GM19455 (cell line): ENCODE results near the gene EIF3A.

ENCODE experiments used
- ATAC-seq: cut with Tn5 transposase; IDR thresholded peaks from one replicate; pipeline ENCODE4 v1.9.1; 2021; ENCODE audit not compliant: unreplicated experiment

EIF3A gene

DNA sequence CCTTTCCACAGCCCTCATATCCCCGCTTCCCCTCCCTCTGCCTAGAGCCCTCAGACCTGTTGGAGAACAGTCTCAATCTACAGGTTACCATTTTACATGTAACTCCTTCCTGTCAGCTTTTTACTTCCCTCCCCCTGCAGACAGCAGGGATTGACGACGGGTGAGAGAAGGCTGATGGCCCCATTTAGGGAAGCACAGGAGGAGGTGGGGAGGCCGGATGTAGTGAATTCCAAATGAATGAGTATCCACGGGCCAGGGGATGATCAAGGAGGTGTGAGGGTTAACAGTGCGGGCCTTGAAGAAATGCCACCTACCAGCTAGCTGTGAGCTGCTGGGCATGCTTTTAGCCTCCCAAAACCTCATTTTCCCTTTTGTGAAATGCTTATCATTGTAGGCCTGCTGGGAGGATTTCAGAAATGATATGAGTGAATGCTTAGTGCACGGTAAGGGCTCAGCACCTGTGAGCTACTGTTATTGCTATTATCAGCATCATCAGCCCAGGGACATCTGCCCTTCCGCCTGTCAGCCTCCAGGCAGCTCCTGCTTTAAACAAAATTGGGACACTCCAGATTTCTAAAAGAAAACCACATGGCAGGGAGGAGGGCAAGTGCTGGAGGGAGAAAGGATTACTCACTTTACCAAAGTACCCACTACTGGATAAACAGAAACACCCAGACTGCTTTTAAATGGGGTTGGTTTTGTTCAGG lies 57.6 kb downstream of the EIF3A start:
- ATAC-seq = no peak

DNA sequence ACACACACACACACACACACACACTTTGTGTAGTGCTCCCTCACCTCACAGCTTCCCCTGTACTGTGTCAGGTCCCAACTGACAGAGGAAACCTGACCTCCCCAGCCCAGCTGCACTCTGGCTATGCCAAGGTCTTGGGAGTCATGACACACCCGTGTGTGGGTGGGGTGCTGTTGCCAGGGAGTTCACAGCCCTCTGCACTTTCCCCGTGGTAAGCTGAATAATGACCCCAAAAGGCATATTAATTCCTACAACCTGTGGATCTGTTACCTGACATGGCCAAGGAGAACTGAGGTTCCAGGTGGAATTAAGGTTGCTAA lies 60.0 kb downstream of the EIF3A start:
- no peak for ATAC-seq

- ATAC-seq = no peak
Observed at GRCh38 chr10:119007211-119007574, 73.4 kb downstream of the EIF3A start.

GRCh38 chr10:119006451-119007210 lies 74.0 kb downstream of the EIF3A start:
- no peak for ATAC-seq

DNA sequence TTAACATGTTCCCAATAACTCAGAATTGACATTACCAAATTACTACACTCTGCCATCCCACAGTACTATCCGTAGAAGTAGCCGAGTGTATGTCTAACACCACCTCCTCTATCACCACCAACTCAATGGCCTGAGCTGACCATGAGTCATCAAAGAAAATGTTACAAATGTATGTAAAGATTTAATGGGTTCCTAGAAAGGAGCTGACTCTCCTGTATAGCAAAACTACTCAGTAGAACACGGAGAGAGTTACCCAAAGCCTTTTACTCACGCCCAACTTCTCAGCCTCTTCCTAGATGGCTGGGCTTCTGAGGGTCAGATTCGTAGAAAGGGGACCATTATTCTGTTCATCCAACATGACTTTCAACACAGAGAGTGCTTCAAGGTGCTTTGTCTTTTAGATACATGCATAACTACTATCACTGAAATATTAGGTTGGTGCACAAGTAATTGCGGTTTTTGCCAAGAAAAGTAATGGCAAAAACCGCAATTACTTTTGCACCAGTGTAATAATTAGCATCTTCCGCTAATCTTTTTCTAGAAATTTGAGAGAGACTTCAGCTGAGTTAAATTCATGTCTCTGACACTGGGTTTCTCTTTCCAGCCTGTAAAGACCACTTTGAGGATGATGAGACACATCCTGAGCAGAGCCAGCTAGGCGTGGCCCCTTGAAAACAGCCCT lies 75.1 kb downstream of the EIF3A start:
- ATAC-seq = no peak

DNA sequence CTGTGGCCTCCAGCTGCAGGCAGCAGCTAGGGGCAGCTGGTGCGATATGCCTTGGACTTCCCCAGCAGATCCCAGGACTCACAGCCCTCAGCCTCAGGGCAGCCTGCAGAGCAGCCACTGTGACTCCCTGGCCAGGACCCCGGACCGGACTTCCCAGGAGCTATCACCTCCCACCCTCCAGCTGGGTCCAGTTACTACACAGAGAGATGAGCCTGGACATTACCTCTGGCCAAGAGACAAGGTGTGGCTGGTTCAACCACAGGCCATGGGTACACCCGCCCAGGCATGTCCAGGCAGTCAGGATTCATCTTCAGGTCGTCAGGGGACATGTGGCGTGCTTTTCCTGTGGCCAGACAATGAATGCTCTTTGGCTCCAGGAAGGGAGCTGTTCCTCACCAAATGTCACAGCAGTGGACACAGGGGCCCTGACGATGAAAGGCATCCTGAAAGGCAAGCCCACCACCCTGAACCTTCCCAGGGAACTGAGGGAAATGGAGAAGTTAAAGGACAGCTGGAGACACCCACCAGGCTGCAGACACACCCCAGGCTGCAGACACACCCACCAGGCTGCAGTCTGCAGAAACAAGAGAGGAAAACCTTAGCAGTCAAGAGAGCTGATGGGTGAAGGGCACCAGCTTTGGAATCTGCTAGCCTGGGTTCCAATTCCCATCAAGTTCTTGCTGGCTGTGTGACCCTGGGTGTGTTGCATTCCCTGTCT lies 76.9 kb downstream of the EIF3A start:
- no peak for ATAC-seq

DNA sequence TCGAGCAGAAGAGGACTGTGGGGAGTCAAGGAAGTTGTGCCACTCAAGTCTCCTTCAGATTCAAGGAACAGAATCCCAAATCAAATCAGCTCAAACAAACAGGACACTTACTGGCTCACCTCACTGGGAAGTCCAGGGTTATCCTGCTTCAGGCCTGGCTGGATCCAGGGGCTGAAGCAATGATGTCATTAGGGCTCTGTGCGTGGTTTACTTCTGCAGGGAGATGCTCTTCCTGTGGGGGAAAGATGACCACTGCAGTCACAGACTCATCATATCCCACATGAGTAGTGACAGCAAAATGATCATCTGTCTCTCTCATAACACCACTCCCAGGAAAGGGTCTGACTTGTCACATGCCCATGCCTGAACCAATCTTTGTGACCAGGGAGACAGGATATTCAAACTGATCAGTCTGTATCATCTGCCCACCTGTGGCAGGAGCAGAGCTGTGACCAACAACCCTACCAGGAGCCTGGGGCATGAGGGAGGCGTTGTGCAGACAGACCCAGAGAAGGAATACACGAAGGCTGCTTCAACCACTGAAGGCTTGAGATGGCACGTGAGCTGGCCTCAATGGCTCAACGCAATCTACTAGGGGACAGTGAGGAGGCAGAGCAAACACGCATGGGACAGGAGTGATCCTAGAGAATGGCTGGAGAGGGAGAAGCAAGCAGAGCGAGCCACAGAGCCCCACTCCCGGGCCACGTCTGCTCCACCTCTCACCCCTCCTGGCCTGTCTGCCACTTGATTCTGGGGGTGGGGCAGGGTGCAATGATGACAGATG lies 78.7 kb downstream of the EIF3A start:
- ATAC-seq = no peak

- no peak for ATAC-seq
Observed at GRCh38 chr10:118998183-118998582, 82.4 kb downstream of the EIF3A start.

DNA sequence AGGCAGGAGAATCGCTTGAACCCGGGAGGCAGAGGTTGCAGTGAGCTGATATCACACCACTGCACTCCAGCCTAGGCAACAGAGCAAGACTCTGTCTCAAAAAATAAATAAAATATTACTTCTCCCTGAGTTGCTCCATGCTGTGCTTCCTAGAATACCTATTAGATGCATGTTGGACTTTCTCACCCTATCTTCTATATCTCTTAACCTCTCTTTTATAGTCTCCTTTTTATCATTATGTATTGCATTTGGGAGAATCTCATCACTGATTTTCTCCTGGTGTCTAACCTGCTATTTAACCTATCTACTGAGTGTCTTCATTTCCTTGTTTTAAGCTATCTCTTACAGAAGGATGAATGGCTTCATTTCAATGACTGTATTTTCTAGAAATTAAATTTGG lies 83.2 kb downstream of the EIF3A start:
- no peak for ATAC-seq

GRCh38 chr10:118995739-118996138 lies 84.9 kb downstream of the EIF3A start:
- ATAC-seq = no peak

GRCh38 chr10:118994321-118994720 lies 86.3 kb downstream of the EIF3A start:
- no peak for ATAC-seq

GRCh38 chr10:118993214-118993613 lies 87.4 kb downstream of the EIF3A start:
- no peak for ATAC-seq

GRCh38 chr10:118992496-118992895 lies 88.1 kb downstream of the EIF3A start:
- no peak for ATAC-seq

- no peak for ATAC-seq
Observed at GRCh38 chr10:118990326-118990725, 90.3 kb downstream of the EIF3A start.

DNA sequence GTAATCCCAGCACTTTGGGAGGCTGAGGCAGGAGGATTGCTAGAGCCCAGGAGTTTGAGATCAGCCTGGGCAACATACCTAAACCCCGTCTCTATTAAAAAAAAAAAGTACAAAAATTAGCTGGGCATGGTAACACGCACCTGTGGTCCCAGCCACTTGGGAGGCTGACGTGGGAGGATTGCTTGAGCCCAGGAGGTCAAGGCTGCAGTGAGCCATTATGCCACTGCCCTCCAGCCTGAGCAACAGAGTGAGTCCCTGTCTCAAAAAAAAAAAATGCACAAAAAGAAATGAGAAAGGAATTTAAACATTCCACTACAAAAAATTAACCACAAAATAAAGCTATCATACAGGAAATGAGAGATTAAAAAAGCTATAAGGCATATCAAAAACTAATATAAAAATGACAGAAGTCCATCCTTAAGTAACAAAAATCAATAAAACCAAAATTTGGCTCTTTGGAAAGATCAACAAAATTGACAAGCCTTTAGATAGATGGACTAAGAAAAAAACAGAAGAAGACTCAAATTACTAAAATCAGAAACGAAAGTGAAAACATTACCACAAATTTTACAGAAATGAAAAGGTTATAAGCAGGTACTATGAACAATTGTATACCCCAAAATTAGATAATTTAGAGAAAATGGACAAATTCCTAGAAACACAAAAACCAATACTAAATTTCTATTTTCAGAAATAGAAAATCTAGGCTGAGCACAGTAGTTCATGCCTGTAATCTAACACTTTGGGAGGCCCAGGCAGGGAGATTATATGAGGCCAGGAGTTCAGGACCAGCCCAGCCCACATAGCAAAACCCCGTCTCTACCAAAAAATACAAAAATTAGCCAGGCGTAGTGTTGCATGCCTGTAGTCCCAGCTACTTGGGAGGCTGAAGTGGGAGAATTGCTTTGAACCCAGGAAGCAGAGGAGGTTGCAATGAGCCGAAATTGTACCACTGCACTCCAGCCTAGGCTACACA lies 93.5 kb downstream of the EIF3A start:
- ATAC-seq = peak; percentile 80

DNA sequence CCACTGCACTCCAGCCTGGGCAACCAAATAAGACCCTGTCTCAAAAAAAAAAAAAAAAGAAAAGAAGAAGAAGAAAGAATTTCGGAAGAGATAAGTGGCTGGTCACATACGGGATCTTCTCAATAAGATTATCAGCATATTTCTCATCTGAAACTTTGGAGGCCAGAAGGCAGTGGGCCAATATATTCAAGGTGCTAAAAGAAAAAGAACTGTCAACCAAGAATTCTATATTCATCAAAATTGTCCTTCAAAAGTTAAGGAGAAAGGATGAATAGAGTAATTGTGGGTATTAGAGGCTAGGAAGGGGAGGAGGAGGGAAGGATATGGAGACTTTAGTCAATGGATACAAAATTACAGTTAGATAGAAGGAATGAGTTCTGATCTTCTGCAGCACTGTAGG lies 95.0 kb downstream of the EIF3A start:
- ATAC-seq = no peak
